ENCODE data around the gene PAM.

Gene PAM

GRCh38 chr5:102918986-102919610 lies 164.0 kb downstream of the PAM start:
- H3K4me3 ChIP-seq (ENCODE audit: low read depth, low read length), result no peak overlapping the region
- DNase-seq (ENCODE audit: low read depth), result no peak

DNA sequence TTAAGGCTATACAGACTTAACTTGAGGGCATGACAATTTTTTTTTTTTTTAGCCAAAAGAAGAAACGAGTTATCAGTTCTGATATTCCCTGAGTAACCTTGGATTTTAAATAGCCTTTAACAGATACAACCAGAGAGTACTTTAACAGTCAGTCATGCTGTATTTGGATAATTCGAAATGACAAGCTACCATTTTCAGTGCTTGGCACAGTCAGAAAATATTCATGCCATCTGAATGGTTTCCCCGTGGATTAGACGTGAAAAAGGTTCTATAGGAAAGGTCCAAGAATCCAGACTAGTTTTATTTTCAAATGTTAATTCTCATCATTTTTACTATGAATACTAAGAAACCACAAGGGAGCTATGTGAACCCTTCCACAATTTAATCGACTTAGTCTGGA lies 165.7 kb downstream of the PAM start:
- DNase-seq (ENCODE audit: low read depth), result no peak
- no peak overlapping the region for H3K4me3 ChIP-seq (ENCODE audit: low read depth, low read length)

DNA sequence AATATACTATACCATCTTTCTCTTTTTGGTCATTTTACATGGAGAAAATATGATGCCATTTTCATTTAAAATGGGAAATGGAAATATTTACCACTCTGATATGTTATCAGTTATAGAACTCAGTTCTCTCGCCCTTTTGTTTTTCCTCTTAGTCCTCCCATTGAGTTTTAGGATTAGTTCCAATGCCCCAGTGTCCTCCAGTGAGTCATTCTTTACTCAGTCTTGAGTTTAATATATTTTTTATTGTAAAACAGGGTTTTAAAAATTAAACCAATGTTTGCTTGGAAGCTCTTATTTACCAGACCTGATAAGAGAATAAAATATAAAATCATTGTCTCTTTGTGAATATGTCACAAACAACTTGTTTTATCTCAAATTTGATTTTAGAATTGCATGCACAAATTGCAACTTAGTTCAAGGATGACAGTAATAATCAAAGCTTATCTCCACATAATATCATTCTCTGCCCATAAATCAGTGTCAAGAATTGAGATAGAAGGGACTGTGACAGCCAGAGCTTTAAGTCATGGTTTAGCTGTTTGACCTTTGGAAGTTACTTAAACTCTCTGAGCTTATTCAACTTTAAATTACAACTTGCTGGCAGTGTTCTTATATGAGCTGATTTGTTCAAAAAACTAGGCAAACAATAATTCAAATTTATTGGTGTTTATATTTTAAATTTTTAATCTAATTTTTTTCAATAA lies 166.4 kb downstream of the PAM start:
- no peak for DNase-seq (ENCODE audit: low read depth)
- H3K4me3 ChIP-seq (ENCODE audit: low read depth, low read length), result no peak overlapping the region

DNA sequence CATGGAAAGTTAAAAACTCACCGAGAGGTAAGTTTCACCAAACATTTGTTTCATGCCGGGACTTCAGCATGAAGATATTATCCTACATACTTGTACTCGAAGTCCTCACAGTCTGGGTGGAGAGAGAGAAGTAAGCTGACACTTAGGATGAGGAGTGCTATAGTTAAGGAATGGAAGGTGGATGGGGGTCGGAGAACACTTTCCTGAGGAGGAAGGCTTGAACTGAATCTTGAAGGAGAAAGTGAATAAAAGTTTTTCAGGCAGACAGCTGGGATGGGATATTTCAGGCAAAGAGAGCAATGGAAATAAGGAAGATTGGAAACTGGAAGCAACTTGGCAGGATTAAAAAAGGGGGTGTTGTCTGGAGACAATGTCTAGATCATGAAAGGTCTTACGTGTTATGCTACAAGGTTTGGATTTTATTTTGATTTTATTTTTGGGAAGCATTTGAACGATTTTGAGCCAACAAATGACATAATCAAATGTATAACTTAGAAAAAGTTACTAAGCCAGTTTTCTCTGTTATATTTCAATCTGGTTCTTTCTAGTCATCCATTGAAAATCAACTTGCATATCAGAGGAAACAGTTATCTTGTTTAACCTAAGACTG lies 167.1 kb downstream of the PAM start:
- no peak overlapping the region for H3K4me3 ChIP-seq (ENCODE audit: low read depth, low read length)
- no peak for DNase-seq (ENCODE audit: low read depth)

DNA sequence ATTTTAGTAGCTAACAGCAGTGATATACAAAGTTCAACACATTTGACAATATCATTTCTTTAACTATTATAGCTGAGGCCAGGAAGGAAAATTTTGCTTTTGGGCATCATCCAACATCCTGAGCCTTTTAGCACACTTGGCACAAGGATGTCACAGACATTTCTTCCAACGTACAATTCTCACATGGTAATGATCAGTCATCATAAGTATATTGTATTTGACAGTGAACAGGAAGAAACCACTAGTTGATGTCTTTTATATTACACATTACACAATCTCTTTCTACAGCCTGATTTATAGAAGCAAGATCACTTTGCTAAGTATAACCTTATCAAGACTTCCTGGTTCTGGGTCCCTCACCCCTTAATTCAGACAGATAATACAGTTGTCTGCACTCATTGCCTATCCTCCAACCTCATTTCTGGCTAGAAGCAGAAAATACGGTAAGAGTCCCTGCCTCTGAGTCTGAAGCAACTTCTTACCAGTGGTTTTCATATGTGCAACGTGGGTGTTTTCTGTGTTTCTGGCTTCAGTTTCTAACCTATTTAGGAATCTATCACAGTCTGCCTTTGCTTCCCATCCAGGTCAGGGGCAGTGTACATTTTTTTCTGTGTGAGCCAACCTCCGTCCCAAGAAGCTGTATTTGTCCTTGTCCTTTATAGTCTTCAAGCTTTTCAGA lies 167.8 kb downstream of the PAM start:
- no peak overlapping the region for H3K4me3 ChIP-seq (ENCODE audit: low read depth, low read length)
- no peak for DNase-seq (ENCODE audit: low read depth)

DNA sequence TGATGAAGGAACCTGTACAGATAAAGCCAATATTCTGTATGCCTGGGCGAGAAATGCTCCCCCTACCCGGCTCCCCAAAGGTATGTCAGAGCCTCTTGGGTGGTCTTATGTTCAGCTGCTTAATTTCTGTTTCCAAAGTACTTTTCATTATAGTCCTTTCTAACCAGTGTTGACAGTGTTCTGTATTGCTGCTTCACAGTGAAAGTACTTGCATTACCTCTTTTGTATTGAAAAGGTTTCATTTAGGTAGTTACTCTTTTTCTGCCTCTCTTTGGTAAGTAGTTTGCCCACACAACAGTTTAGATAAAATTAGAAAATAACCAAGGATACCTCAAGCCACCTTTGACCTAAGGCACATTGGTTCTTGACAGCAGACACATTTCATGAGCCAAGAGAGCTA lies 169.9 kb downstream of the PAM start:
- no peak for DNase-seq (ENCODE audit: low read depth)
- no peak overlapping the region for H3K4me3 ChIP-seq (ENCODE audit: low read depth, low read length)

DNA sequence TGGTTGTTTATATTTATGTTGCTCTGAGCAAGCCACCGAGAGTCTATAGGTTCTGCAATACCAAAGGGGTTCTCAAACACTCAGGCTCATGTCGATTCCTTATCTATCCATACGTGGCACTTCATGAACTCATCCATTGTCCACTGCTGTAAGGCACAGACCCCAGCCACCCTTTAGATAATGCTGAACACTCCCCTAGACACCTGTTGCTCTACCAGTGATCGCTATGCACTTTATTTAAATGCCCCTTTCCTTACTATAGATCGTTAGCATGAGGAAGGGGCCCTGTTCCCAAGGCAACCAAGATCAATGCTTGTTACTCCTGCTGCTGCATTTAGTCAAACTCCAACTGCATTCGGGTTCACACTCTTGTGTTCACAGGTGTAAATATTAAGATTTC lies 171.9 kb downstream of the PAM start:
- no peak for DNase-seq (ENCODE audit: low read depth)
- no peak overlapping the region for H3K4me3 ChIP-seq (ENCODE audit: low read depth, low read length)

DNA sequence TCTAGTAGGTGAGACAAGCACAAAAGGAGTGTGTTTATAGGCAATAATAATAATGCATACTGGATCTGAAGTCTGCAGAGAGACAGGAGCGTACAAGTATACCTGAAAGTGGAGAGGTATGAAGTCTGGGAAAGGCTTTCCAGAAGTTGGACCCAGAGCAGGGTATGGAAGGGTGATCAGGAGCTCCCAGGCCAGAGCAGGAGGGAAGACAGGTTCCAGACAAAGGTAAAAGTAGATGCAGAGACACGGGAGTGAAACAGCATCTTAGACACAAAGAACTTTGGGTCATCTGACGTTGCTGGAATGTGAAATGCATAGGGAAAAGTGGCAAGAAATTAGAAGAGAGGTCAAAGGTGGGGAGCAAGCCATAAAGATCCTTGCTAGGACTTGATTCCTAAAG lies 175.1 kb downstream of the PAM start:
- no peak overlapping the region for H3K4me3 ChIP-seq (ENCODE audit: low read depth, low read length)
- DNase-seq (ENCODE audit: low read depth), result no peak

DNA sequence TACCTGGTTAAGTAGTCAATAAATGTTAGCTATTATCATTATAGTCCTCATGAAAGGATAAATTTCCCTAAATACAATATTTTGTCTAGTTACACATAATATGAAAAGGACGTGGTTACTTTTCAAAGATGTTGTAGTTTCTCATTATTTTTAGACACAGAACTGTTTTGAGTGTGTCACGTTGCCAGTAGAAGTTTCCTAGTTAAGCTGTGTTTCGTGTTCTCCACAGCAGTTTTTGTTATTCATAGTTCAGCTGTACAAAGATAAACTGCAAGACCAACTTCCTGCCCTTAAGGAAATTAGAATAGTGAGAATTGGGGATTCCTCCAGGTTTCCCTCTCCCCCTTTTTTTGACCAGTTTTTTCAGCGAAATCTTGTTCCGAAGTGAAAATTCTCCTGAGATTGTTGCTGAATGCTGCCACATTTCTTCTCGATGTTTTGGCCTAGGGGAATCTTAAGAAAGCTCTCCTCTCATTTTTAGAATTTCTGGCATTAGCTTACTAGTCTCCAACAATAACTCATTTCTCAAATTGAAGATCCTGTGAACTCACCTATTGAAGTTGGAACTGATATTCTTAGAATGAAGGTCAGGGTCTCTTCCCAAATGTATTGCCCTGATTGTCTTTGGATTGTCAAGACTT lies 176.1 kb downstream of the PAM start:
- DNase-seq (ENCODE audit: low read depth), result no peak
- no peak overlapping the region for H3K4me3 ChIP-seq (ENCODE audit: low read depth, low read length)

DNA sequence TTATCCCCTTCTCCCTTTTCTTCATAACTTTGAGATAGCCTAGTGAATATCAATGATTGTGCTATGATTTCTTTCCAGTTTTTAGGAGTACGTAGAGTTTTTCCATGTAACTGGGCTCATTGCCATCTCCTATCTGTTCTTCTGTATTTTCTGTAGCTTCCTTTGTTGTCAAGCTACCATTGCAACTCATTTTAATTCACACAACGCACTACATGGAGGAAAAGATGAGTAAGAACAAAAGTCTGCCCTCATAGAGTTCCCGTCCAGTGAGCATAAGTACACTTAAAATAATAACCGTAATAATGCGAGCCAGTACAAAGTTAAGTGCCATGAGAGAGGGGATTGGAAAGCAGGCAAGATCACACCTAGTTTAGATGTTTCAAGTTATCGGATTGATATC lies 177.7 kb downstream of the PAM start:
- H3K4me3 ChIP-seq (ENCODE audit: low read depth, low read length), result no peak overlapping the region
- DNase-seq (ENCODE audit: low read depth), result no peak

DNA sequence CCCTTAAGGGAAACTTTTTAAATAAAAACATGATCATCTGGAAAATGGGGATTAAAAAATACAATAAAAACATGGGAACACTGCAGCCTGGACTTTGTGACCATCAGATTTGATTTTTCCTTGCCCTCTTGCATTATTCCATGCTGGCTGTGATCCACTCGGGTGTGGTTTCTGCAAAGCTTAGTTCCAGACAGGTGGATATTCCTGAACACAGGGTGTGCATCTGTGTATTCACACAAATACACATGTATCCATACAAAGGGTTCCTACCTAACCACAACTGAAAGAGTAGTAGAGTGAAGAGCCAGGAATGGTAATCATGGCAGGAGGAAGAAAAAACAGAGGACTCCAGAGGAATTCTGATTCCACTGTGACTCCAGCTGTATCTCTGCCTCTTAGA lies 178.2 kb downstream of the PAM start:
- H3K4me3 ChIP-seq (ENCODE audit: low read depth, low read length), result no peak overlapping the region

DNA sequence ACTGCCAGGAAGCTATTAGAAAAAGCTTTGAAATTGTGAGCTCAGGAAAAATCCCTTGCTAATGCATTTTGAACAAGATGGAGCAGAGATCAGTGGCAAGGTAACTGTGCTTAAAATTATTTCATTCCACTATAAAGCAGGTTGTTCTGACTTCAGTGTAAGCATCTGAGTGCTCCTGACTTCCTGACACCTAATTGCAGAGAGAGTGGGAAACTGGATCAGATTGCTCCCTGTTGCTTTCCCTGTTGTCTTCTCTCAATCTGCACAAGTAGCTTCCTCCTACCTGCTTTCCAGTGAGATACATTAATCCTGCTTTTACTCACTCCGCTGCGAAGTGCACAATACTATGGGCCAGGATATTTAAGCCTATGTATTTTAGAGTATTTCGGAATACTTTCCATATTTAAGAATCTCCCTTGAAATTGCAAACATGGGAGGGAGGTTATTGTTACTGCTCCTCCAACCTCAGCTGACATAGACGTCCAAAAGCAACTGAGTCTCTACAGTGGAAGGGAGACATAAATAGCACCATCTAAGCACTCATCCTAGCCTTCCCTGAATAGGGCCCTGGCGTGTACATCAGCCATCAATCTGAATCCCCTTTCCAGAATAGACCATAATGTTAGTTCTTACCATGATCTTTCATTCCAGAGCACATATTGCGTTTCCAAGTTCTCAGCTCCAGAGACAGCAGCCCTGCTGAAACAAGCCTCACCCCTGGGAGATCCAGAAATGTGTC lies 178.8 kb downstream of the PAM start:
- H3K4me3 ChIP-seq (ENCODE audit: low read depth, low read length), result no peak overlapping the region
- DNase-seq (ENCODE audit: low read depth), result no peak

More for the DNA sequence above, 178.2 kb downstream of the PAM start:
- DNase-seq (ENCODE audit: low read depth), result no peak

DNA sequence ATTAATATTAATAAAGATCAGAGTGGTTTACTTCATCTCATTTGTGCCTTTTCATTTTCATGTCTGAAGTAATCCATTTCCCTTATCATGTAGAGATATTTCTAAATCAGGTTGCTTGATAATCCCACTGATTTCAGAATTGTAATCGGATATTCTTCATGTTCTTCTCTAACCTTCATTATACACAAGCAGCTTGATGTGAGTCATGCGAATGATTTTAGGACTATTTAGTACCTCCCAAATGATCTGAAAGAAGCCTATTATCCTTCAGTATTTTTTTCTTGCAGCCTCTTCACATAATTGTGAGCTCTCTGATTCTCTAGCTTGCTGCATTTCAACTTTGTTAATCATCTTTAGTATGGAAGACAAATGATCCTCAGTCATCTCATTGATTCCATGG lies 182.8 kb downstream of the PAM start:
- no peak for DNase-seq (ENCODE audit: low read depth)
- no peak overlapping the region for H3K4me3 ChIP-seq (ENCODE audit: low read depth, low read length)

DNA sequence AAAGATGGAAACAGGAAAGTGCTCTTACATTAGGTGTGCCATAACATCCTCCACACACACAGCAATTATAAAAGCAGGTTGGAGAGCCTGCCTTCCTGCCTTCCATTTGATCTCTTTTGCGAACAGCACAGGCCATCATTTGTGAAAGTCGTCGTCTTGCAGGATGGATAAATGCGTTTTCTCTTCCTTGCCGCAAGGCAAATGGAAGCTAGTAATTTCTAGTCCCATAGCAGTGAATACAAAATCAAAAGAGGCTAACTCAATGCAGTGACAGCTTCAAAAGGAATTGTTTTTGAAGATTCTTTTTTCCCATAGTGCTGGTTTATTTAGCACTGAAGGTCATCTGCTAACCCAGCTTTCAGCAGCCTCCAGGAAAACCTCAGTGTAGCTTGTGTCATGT lies 186.0 kb downstream of the PAM start:
- no peak for DNase-seq (ENCODE audit: low read depth)
- H3K4me3 ChIP-seq (ENCODE audit: low read depth, low read length), result no peak overlapping the region

DNA sequence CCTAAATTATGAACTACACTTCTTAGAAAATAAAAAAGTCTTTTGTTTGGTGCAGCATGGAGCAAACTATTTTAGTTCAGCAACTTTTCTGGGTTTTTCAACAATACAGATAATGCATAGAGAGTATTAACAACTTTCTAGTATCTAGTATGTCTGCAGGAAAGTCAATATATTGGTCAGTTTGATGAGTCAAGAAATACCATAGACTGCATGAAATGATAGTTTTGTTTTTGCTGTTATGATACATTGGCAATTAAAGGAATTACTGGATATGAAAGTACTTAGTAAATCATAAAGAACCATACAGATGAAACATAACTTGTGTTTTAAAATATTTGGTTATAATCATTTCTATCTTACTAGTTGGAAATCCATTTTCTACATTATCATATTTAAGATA lies 191.3 kb downstream of the PAM start:
- H3K4me3 ChIP-seq (ENCODE audit: low read depth, low read length), result no peak overlapping the region
- DNase-seq (ENCODE audit: low read depth), result no peak

DNA sequence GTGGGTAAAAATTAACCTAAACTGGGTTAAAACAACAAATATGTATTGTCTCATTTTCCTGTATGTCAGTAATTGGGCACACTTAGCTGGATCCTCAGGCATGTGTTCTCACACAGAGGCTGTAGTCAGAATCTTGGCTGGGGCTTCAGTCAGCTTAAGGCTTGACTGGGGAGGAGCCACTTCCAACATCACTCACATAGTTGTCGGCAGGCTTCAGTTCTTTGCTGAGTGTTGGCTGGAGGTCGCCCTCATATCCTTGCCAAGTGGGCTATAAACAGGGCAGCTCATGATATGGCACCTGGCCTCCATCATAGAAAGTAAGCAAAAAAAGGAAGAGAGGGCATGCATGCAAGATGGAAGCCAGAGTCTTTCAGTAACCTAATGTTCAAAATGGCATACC lies 191.9 kb downstream of the PAM start:
- H3K4me3 ChIP-seq (ENCODE audit: low read depth, low read length), result no peak overlapping the region
- no peak for DNase-seq (ENCODE audit: low read depth)

DNA sequence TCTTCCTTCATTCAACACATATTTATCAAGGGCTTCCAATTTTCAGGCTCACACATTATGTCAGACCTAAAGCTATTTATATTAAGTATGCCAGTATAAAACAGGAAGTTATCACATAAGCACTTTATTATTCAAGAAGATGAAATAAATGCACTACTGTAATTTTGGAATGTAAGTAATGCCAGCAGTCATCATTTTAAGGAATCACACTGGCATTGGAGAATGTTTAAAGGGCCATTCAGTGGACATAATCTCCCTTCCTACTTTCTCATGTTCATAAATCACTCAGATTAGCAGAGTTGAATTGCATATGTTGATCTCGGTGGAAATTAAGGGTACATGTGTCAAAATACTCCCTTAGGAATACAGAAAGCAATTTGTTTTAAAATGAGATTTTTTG lies 200.4 kb downstream of the PAM start:
- no peak overlapping the region for H3K4me3 ChIP-seq (ENCODE audit: low read depth, low read length)
- DNase-seq (ENCODE audit: low read depth), result no peak

DNA sequence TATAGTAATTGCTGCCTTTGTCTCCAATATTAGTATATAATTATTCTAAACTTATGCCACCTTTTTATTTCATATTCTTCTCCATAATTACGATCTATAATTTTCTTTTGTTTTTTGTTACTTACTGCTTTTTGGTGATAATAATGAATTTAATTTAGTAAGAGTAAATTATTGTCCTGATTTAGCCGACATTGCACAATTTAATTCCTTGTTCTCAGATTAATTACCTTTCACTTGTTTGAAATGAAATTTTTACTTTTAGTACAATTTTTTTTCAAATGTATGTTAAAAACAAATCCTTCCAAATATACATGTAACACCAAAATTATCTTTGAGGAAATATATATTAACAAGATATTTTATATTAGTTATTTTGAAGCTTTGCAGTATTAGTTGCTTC lies 201.5 kb downstream of the PAM start:
- H3K4me3 ChIP-seq (ENCODE audit: low read depth, low read length), result no peak overlapping the region

DNA sequence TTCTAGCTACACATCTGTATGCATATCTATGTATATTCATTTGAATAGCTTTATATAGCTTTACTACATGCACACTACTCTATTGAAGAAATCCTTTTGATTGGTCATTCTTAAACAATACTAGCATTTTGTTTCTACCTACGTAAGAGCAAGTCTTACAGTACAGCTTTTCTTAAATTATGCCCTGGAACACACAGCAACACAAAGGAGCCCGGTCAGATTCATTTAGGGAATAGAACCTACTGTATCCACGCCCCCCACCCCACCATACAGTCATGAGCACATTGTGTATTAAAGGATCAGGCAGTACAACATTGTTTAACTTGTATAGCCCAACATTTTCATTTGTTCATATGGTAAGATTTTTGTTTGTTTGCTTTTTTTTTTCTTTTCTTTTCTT lies 202.0 kb downstream of the PAM start:
- no peak overlapping the region for H3K4me3 ChIP-seq (ENCODE audit: low read depth, low read length)
- no peak for DNase-seq (ENCODE audit: low read depth)

More for the DNA sequence above, 201.5 kb downstream of the PAM start:
- no peak for DNase-seq (ENCODE audit: low read depth)

All from skeletal muscle cell (primary cell).